C1 segment of cervical spinal cord (tissue), 14 donors: ENCODE data around the gene HPCA.

Source experiments
- DNase-seq, 14 donors: peaks; one replicate each; lab custom pipeline; 2025; lab: John Stamatoyannopoulos, UW

HPCA gene

GRCh38 chr1:32933742-32934322 is 47.5 kb downstream of the HPCA start:
- DNase-seq = no peak

- no peak for DNase-seq
Observed at GRCh38 chr1:32934535-32934934, 48.2 kb downstream of the HPCA start.

GRCh38 chr1:32937061-32937460 is 50.8 kb downstream of the HPCA start:
- no peak for DNase-seq

- peak in 2 of 14 donors; percentile 13 to 27 for DNase-seq
Observed at GRCh38 chr1:32939655-32940371, 53.5 kb downstream of the HPCA start.

GRCh38 chr1:32944180-32944579 is 57.9 kb downstream of the HPCA start:
- no peak for DNase-seq
